ENCODE results near the gene OR51E2.

DNA sequence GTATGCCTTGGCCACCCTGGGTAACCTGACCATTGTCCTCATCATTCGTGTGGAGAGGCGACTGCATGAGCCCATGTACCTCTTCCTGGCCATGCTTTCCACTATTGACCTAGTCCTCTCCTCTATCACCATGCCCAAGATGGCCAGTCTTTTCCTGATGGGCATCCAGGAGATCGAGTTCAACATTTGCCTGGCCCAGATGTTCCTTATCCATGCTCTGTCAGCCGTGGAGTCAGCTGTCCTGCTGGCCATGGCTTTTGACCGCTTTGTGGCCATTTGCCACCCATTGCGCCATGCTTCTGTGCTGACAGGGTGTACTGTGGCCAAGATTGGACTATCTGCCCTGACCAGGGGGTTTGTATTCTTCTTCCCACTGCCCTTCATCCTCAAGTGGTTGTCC, 57.7 kb downstream of the OR51E2 start:
- TF ChIP-seq, protein P1, sequence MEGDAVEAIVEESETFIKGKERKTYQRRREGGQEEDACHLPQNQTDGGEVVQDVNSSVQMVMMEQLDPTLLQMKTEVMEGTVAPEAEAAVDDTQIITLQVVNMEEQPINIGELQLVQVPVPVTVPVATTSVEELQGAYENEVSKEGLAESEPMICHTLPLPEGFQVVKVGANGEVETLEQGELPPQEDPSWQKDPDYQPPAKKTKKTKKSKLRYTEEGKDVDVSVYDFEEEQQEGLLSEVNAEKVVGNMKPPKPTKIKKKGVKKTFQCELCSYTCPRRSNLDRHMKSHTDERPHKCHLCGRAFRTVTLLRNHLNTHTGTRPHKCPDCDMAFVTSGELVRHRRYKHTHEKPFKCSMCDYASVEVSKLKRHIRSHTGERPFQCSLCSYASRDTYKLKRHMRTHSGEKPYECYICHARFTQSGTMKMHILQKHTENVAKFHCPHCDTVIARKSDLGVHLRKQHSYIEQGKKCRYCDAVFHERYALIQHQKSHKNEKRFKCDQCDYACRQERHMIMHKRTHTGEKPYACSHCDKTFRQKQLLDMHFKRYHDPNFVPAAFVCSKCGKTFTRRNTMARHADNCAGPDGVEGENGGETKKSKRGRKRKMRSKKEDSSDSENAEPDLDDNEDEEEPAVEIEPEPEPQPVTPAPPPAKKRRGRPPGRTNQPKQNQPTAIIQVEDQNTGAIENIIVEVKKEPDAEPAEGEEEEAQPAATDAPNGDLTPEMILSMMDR (IDR thresholded peaks at IDR 0.05 in 4 of 5, conservative IDR thresholded peaks at IDR 0.05 in 1 of 5): no peak
- TF ChIP-seq POLR2A (IDR thresholded peaks at IDR 0.05): no peak

Data from gastrocnemius medialis (tissue), 4 donors.